ENCODE results near the gene ARHGAP1. TPM values are rescaled to one million over a fixed set of nuclear protein-coding genes. Genes with fewer than 3 reads are reported as not detected.

Gene ARHGAP1
- polyA plus RNA-seq (2012; ENCODE audit: insufficient read depth, insufficient read length, low read depth) = 11.3 TPM

- Histone ChIP-seq H3K4me1 (no peaks in the 10 kb centered on the region; the same call in 1 of the 2 replicates), H3K27me3 (no peaks in the 10 kb centered on the region), H3K36me3 (peaks cover 8% of the 10 kb centered on the region), H3K4me3 (ENCODE audit: low read depth, low read length) (peak within 1 kb of the TSS; percentile 92), H3K9me3 (no peaks in the 10 kb centered on the region)
- no peak for TF ChIP-seq CTCF (IDR thresholded peaks at IDR 0.05; ENCODE audit: low read depth, low read length)
- peak; percentile 96 for DNase-seq
These were observed at the start of gene ARHGAP1, which contains the start of gene ZNF408 for GRCh38 chr11:46700241-46701077. Gene ARHGAP1 (minus strand): TSS chr11:46700619. CDS start chr11:46696107, 4,512 bp downstream. Gene ZNF408 (plus strand): TSS chr11:46701031. CDS start chr11:46701048, 17 bp downstream.

- H3K36me3 ChIP-seq = peaks cover 56% of the 10 kb centered on the region
- DNase-seq = no peak
These were observed 46.7 kb upstream of the ARHGAP1 start for GRCh38 chr11:46747150-46747549.

DNA sequence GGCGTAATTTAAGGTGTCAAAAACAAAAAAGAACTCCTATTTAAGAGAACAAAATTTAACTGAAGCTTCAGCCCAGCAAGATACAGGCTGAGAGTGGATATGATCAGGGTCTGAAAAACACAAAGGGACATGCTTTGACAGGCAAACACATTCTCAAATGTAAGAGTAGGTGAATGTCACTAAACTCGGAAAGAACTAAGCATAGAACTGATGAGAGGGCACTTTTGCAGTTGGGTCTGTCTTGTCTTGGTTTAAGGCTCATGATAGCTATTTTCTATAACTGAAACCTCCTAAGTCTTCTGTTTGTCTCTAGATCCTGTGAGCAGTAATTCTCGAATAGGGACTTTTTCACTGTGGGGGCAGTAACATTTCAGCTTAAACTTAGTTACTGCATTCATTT, 45.6 kb upstream of the ARHGAP1 start:
- no peak for DNase-seq
- Histone ChIP-seq H3K9me3 (no peaks in the 10 kb centered on the region), H3K36me3 (peaks cover 49% of the 10 kb centered on the region), H3K27me3 (no peaks in the 10 kb centered on the region), H3K4me3 (ENCODE audit: low read depth, low read length) (no peak overlapping the region), H3K4me1 (no peaks in the 10 kb centered on the region)
- TF ChIP-seq CTCF (IDR thresholded peaks at IDR 0.05; ENCODE audit: low read depth, low read length) = no peak

More at GRCh38 chr11:46747150-46747549, 46.7 kb upstream of the ARHGAP1 start:
- no peak overlapping the region for H3K4me3 ChIP-seq (ENCODE audit: low read depth, low read length)
- no peaks in the 10 kb centered on the region for H3K4me1 ChIP-seq
- no peaks in the 10 kb centered on the region for H3K27me3 ChIP-seq
- H3K9me3 ChIP-seq = no peaks in the 10 kb centered on the region
- no peak for TF ChIP-seq CTCF (IDR thresholded peaks at IDR 0.05; ENCODE audit: low read depth, low read length)

DNA sequence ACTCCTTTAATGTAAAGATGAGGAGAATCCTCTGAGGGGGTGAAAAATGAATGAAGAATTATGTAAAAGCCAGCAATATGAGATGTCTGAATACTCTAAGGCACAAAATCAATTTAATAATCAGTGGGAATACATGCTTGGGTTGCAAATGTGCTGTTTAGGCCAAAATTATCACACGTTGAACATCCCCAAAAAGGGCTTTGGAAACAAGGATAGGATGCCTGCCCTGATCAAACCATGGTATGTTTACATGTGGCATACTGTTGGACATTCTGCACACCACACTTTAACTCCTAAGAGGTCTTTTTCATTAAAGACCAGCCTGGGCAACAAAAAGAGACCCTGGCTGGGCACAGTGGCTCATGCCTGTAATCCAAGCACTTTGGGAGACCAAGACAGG, 44.9 kb upstream of the ARHGAP1 start:
- H3K4me1 ChIP-seq = no peaks in the 10 kb centered on the region
- no peak for TF ChIP-seq CTCF (IDR thresholded peaks at IDR 0.05; ENCODE audit: low read depth, low read length)
- peaks cover 42% of the 10 kb centered on the region for H3K36me3 ChIP-seq
- no peak overlapping the region for H3K4me3 ChIP-seq (ENCODE audit: low read depth, low read length)
- no peak for DNase-seq
- H3K9me3 ChIP-seq = no peaks in the 10 kb centered on the region
- H3K27me3 ChIP-seq = no peaks in the 10 kb centered on the region

DNA sequence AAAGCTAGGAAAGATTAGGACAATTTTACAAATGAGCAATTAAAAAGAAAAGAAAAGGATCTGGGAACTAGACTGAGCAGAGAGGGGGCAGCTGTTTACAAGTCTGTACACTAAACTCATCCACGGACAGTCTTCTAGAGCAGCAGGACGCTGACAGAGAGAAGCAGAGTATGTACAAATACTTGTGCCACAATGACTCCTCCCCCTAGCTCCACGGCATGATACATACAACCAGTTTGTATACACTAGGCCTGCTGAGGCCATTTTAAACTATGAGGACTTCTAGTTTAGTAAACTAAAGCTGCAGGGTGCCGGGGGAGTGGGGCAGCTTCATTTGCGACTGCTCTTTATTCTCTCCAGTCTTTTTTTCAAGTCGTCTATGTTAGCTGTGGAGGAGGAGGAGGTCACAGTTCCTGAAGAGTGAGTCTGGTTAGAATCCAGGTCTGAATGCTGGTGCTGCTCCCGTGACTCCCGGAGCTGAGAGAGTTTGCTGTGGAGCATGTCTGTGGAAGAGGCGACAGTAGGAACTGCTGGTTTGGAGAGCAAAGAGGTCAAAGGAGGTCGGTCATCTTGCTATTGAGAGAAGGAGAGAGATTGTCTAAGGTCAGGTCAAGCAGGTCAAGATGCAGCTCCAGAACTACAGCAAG, 43.4 kb upstream of the ARHGAP1 start:
- TF ChIP-seq CTCF (IDR thresholded peaks at IDR 0.05; ENCODE audit: low read depth, low read length) = no peak
- Histone ChIP-seq H3K4me3 (ENCODE audit: low read depth, low read length) (no peak overlapping the region), H3K9me3 (no peaks in the 10 kb centered on the region), H3K36me3 (peaks cover 36% of the 10 kb centered on the region), H3K27me3 (no peaks in the 10 kb centered on the region), H3K4me1 (no peaks in the 10 kb centered on the region)
- no peak for DNase-seq

All from BE2C (cell line).